Kidney epithelial cell (primary cell): ENCODE measurements around the gene PIAS1. TPM values are rescaled to one million over a fixed set of nuclear protein-coding genes. Genes with fewer than 3 reads are reported as not detected.
"Not testable (repeated sequence)": the region's sequence is repeated elsewhere in the genome, so short reads cannot be mapped to it uniquely, and the experiment has no call there.

Experiments
- DNase-seq: peaks from one replicate; pipeline ENCODE4 v3.0.0-alpha.2; 2010; ENCODE audit warnings: low read depth
- H3K27me3 ChIP-seq: 2 replicates; pipeline ENCODE4 v1.6.0; 2011; ENCODE audit warnings: low read length; ENCODE audit not compliant: control insufficient read depth, insufficient read depth
- H3K36me3 ChIP-seq: 2 replicates; pipeline ENCODE4 v1.5.1; 2011; ENCODE audit warnings: low read length; ENCODE audit not compliant: control insufficient read depth, insufficient read depth
- H3K4me3 ChIP-seq: 2 replicates; pipeline ENCODE4 v1.5.1; 2011; ENCODE audit warnings: low read depth, mild to moderate bottlenecking, control low read depth, low read length
- CTCF ChIP-seq: IDR thresholded peaks from 2 replicates; pipeline ENCODE4 v1.5.1; 2011; ENCODE audit warnings: mild to moderate bottlenecking, moderate library complexity, low read length, control low read depth, inconsistent platforms; ENCODE audit not compliant: insufficient read depth, poor library complexity, severe bottlenecking
- total RNA-seq: library from RNA; depleted of rRNA; stranded (reverse); fragments of >200 nt; gene quantifications from 2 replicates; pipeline ENCODE4 v1.2.3, GENCODE V29; 2015

Gene PIAS1
- total RNA-seq, 1 donor from 2014 or later = 8.6 TPM

- no peak for DNase-seq
- Histone ChIP-seq H3K27me3 (no peaks in the 10 kb centered on the region), H3K4me3 (no peak overlapping the region), H3K36me3 (peaks cover 2% of the 10 kb centered on the region)
- no peak for TF ChIP-seq CTCF
These were observed 163.2 kb downstream of the PIAS1 start for GRCh38 chr15:68217341-68217740.

GRCh38 chr15:68218331-68218730 lies 164.2 kb downstream of the PIAS1 start:
- no peak for TF ChIP-seq CTCF
- Histone ChIP-seq H3K27me3 (no peaks in the 10 kb centered on the region), H3K4me3 (no peak overlapping the region), H3K36me3 (peaks cover 2% of the 10 kb centered on the region)
- DNase-seq = no peak

GRCh38 chr15:68218847-68219798 lies 165.0 kb downstream of the PIAS1 start:
- TF ChIP-seq CTCF = no peak
- DNase-seq = no peak
- Histone ChIP-seq H3K27me3 (no peaks in the 10 kb centered on the region), H3K36me3 (peaks cover 2% of the 10 kb centered on the region), H3K4me3 (no peak overlapping the region)

- DNase-seq = no peak
These were observed 166.4 kb downstream of the PIAS1 start for GRCh38 chr15:68220489-68220888.

GRCh38 chr15:68220967-68221366 lies 166.9 kb downstream of the PIAS1 start:
- Histone ChIP-seq H3K4me3 (no peak overlapping the region), H3K36me3 (peaks cover 2% of the 10 kb centered on the region), H3K27me3 (no peaks in the 10 kb centered on the region)
- DNase-seq = no peak
- TF ChIP-seq CTCF = no peak

More at GRCh38 chr15:68220489-68220888, 166.4 kb downstream of the PIAS1 start:
- no peaks in the 10 kb centered on the region for H3K27me3 ChIP-seq
- peaks cover 2% of the 10 kb centered on the region for H3K36me3 ChIP-seq
- no peak overlapping the region for H3K4me3 ChIP-seq
- TF ChIP-seq CTCF = no peak

GRCh38 chr15:68221530-68222431 lies 167.7 kb downstream of the PIAS1 start:
- DNase-seq = not testable (repeated sequence)

GRCh38 chr15:68222432-68222743 lies 168.3 kb downstream of the PIAS1 start:
- H3K36me3 ChIP-seq, H3K4me3 ChIP-seq, H3K27me3 ChIP-seq, DNase-seq: not testable (repeated sequence)

More at GRCh38 chr15:68221530-68222431, 167.7 kb downstream of the PIAS1 start:
- H3K36me3 ChIP-seq, H3K4me3 ChIP-seq, H3K27me3 ChIP-seq: not testable (repeated sequence)
